ENCODE measurements around the gene NHLRC1.

DNA sequence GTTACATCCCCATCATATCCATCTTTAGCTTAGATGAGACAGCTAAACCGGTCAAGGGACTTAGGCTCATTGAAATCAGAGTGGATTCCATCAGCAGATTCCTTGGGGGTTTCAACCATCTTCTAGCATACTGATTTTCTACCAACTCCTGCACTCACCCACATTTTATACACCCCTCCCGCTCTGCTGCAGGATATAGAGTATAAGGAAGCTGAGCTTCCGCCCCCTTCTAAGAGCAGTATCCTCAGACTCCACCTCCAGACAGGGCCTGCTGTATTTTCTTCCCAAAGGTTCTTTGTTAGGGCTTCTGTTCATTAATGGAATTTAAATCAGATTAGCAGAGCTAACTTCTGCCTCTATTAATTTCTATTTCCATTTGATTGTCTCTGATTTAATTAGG lies 9.9 kb upstream of the NHLRC1 start:
- TF ChIP-seq ELF4 (IDR thresholded peaks at IDR 0.05) (no peak), SP1 (IDR thresholded peaks at IDR 0.05) (no peak), L3MBTL2 (conservative IDR thresholded peaks at IDR 0.05) (no peak), SUZ12 (IDR thresholded peaks at IDR 0.05) (no peak), FOXM1 (IDR thresholded peaks at IDR 0.05; ENCODE audit: borderline replicate concordance) (no peak), NFRKB (IDR thresholded peaks at IDR 0.05) (no peak), FOXA1 (IDR thresholded peaks at IDR 0.05) (no peak)

Measured in HEK293T (cell line).